Measurements from ENCODE around the gene PAGR1. TPM values are rescaled to one million over a fixed set of nuclear protein-coding genes. Genes with fewer than 3 reads are reported as not detected.

Gene PAGR1
- total and polyA plus RNA-seq, 4 donors: 7.3 to 18.7 (median 14.0) TPM

- H3K27me3 ChIP-seq (ENCODE audit: control insufficient read depth in 4 of 4, insufficient read depth in 4 of 4, low read length in 3 of 4): no peaks in the 10 kb centered on the region
- peaks cover 17 to 55% (median 39%) of the 10 kb centered on the region in 4 donors for H3K4me1 ChIP-seq (ENCODE audit: control insufficient read depth in 4 of 4, insufficient read depth in 4 of 4, low read length in 3 of 4)
- DNase-seq (ENCODE audit: low spot score): peak; percentile 58
- H3K9me3 ChIP-seq (ENCODE audit: control insufficient read depth in 4 of 4, low read length in 3 of 4): no peaks in the 10 kb centered on the region
- H3K4me3 ChIP-seq (ENCODE audit: low read depth in 1 of 3, low read length in 3 of 3): peak overlapping the region; percentile 79 to 90 (median 89)
- no peak for TF ChIP-seq YY1 (IDR thresholded peaks at IDR 0.05)
- TF ChIP-seq CTCF (IDR thresholded peaks at IDR 0.05; ENCODE audit: low read depth, low read length, missing input control): peak; percentile 6
- WGBS: 3% methylated on average over 37 of the region's 37 CpGs
- peak overlapping the region; percentile 84 to 93 for H3K27ac ChIP-seq (ENCODE audit: low read depth in 1 of 2, low read length in 2 of 2)
- H3K36me3 ChIP-seq (ENCODE audit: control insufficient read depth in 4 of 4, insufficient read depth in 3 of 4, low read depth in 1 of 4, low read length in 3 of 4): peaks cover 0 to 9% (median 0%) of the 10 kb centered on the region in 4 donors
- peak overlapping the region; percentile 5 to 83 for H3K9ac ChIP-seq (ENCODE audit: low read depth in 1 of 2, low read length in 2 of 2)
Observed at GRCh38 chr16:29816694-29817441, 916 bp downstream of the PAGR1 start.

- no peak for TF ChIP-seq JUND (IDR thresholded peaks at IDR 0.05)
- TF ChIP-seq ZBTB33 (IDR thresholded peaks at IDR 0.05): no peak
- no peak for TF ChIP-seq SP1 (IDR thresholded peaks at IDR 0.05)
- TF ChIP-seq ATF3 (IDR thresholded peaks at IDR 0.05): no peak
- TF ChIP-seq FOXA1 (IDR thresholded peaks at IDR 0.05): no peak
- TF ChIP-seq YY1 (IDR thresholded peaks at IDR 0.05): no peak
- TF ChIP-seq MAX (IDR thresholded peaks at IDR 0.05): no peak
- TF ChIP-seq HNF4A (conservative IDR thresholded peaks at IDR 0.05): no peak
- Histone ChIP-seq H3K36me3 (ENCODE audit: control insufficient read depth in 4 of 4, insufficient read depth in 3 of 4, low read depth in 1 of 4, low read length in 3 of 4) (peaks cover 0 to 9% (median 0%) of the 10 kb centered on the region in 4 donors), H3K4me3 (ENCODE audit: low read depth in 1 of 3, low read length in 3 of 3) (no peak overlapping the region), H3K27ac (ENCODE audit: low read depth in 1 of 2, low read length in 2 of 2) (no peak overlapping the region), H3K9me3 (ENCODE audit: control insufficient read depth in 4 of 4, low read length in 3 of 4) (no peaks in the 10 kb centered on the region), H3K9ac (ENCODE audit: low read depth in 1 of 2, low read length in 2 of 2) (no peak overlapping the region), H3K27me3 (ENCODE audit: control insufficient read depth in 4 of 4, insufficient read depth in 4 of 4, low read length in 3 of 4) (no peaks in the 10 kb centered on the region), H3K4me1 (ENCODE audit: control insufficient read depth in 4 of 4, insufficient read depth in 4 of 4, low read length in 3 of 4) (peaks cover 14 to 55% (median 40%) of the 10 kb centered on the region in 4 donors)
- WGBS: 94% methylated on average over 4 of the region's 4 CpGs
- no peak for DNase-seq (ENCODE audit: low spot score)
Observed at GRCh38 chr16:29818082-29818481, 2.1 kb downstream of the PAGR1 start.

- WGBS: 79% methylated on average over 15 of the region's 15 CpGs
- Histone ChIP-seq H3K27me3 (ENCODE audit: control insufficient read depth in 4 of 4, insufficient read depth in 4 of 4, low read length in 3 of 4) (no peaks in the 10 kb centered on the region), H3K27ac (ENCODE audit: low read depth in 1 of 2, low read length in 2 of 2) (peak overlapping the region in 1 of 2 donors; percentile 86), H3K36me3 (ENCODE audit: control insufficient read depth in 4 of 4, insufficient read depth in 3 of 4, low read depth in 1 of 4, low read length in 3 of 4) (peaks cover 0 to 9% (median 0%) of the 10 kb centered on the region in 4 donors), H3K9me3 (ENCODE audit: control insufficient read depth in 4 of 4, low read length in 3 of 4) (no peaks in the 10 kb centered on the region), H3K9ac (ENCODE audit: low read depth in 1 of 2, low read length in 2 of 2) (no peak overlapping the region), H3K4me3 (ENCODE audit: low read depth in 1 of 3, low read length in 3 of 3) (no peak overlapping the region), H3K4me1 (ENCODE audit: control insufficient read depth in 4 of 4, insufficient read depth in 4 of 4, low read length in 3 of 4) (peaks cover 15 to 58% (median 42%) of the 10 kb centered on the region in 4 donors)
- no peak for DNase-seq (ENCODE audit: low spot score)
- TF ChIP-seq CTCF (IDR thresholded peaks at IDR 0.05; ENCODE audit: low read depth, low read length, missing input control) (no peak), GABPA (IDR thresholded peaks at IDR 0.05 in 1 of 2, conservative IDR thresholded peaks at IDR 0.05 in 1 of 2) (no peak), SP1 (IDR thresholded peaks at IDR 0.05) (no peak), YY1 (IDR thresholded peaks at IDR 0.05) (no peak), ATF3 (IDR thresholded peaks at IDR 0.05) (no peak), REST (IDR thresholded peaks at IDR 0.05) (no peak), EGR1 (IDR thresholded peaks at IDR 0.05; ENCODE audit: low read depth in 2 of 2) (no peak)
Observed at GRCh38 chr16:29819506-29819905, 3.6 kb downstream of the PAGR1 start.

Data from liver (tissue), 9 donors.